Memory B cell (primary cell): ENCODE results near the gene TENM3.

ENCODE experiments used
- ATAC-seq: fragments of 150-1000 bp; cut with Tn5 transposase; 2 replicates; pipeline ENCODE4 v1.10.0; 2021; ENCODE audit warnings: low read depth, mild to moderate bottlenecking, moderate library complexity
- DNase-seq, 2 donors: peaks; one replicate each; pipeline ENCODE4 v3.0.0; 2022; ENCODE audit warnings: low spot score in 2 of 2
- H3K27ac Mint-ChIP-seq: one replicate; pipeline ENCODE4 v1.8.0; 2022; ENCODE audit warnings: mild to moderate bottlenecking, moderate library complexity, mixed read lengths
- H3K27me3 Mint-ChIP-seq: one replicate; pipeline ENCODE4 v1.8.0; 2022; ENCODE audit warnings: mixed read lengths
- H3K36me3 Mint-ChIP-seq: one replicate; pipeline ENCODE4 v1.8.0; 2022; ENCODE audit warnings: mild to moderate bottlenecking, mixed read lengths
- H3K4me1 Mint-ChIP-seq: one replicate; pipeline ENCODE4 v1.8.0; 2022; ENCODE audit warnings: mixed read lengths
- H3K4me3 Mint-ChIP-seq: one replicate; pipeline ENCODE4 v1.8.0; 2022; ENCODE audit warnings: mild to moderate bottlenecking, moderate library complexity, mixed read lengths
- H3K9me3 Mint-ChIP-seq: one replicate; pipeline ENCODE4 v1.8.0; 2022; ENCODE audit warnings: mixed read lengths

TENM3 gene

DNA sequence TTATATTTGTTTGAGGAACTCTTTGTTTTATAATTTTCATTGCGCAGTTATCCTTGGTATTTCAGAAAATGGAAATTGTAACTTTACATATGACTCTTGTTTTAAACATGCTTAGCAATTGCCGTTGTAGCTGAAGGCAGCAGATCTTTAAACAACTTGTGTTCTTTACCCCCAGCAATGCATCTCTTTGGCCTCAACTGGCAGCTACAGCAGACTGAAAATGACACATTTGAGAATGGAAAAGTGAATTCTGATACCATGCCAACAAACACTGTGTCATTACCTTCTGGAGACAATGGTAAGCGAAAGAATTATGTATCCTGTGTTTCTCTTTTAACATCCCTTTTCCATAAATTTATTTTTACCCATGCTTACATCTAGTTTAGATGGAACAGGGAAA is 410.4 kb downstream of the TENM3 start:
- Mint-ChIP-seq H3K36me3 (no peaks in the 10 kb centered on the region), H3K27ac (no peak overlapping the region), H3K4me3 (no peak overlapping the region), H3K27me3 (peaks cover 2% of the 10 kb centered on the region), H3K4me1 (no peaks in the 10 kb centered on the region), H3K9me3 (no peaks in the 10 kb centered on the region)
- DNase-seq: no peak
- ATAC-seq: no peak

GRCh38 chr4:182655340-182655739 is 412.1 kb downstream of the TENM3 start:
- ATAC-seq (no peak), DNase-seq (no peak)
- Mint-ChIP-seq H3K36me3 (no peaks in the 10 kb centered on the region), H3K27ac (no peak overlapping the region), H3K4me3 (no peak overlapping the region), H3K27me3 (peaks cover 2% of the 10 kb centered on the region), H3K9me3 (no peaks in the 10 kb centered on the region), H3K4me1 (no peaks in the 10 kb centered on the region)

DNA sequence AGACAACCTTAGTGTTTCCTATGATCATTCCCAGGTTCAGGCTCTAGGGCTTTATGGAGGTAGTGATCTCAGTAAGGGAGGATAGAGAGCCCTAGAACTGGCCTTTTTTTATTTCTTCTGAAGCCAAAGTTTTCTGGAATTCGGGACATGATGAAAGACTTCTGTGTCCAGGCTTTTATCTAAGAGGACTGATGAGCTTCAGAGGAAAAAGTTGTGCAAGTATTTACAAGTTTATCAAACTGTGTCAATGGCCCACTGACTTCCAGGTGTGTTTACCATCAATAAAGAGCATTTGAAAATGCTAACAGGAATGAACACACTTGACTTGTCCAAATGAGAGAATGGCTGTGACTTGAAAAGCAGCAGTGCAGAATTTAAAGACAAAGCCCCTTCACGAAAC is 419.3 kb downstream of the TENM3 start:
- H3K27ac Mint-ChIP-seq: no peak overlapping the region
- no peak for ATAC-seq
- H3K9me3 Mint-ChIP-seq: no peaks in the 10 kb centered on the region
- no peaks in the 10 kb centered on the region for H3K36me3 Mint-ChIP-seq
- H3K4me1 Mint-ChIP-seq: no peaks in the 10 kb centered on the region
- no peaks in the 10 kb centered on the region for H3K27me3 Mint-ChIP-seq
- H3K4me3 Mint-ChIP-seq: no peak overlapping the region
- DNase-seq: no peak

DNA sequence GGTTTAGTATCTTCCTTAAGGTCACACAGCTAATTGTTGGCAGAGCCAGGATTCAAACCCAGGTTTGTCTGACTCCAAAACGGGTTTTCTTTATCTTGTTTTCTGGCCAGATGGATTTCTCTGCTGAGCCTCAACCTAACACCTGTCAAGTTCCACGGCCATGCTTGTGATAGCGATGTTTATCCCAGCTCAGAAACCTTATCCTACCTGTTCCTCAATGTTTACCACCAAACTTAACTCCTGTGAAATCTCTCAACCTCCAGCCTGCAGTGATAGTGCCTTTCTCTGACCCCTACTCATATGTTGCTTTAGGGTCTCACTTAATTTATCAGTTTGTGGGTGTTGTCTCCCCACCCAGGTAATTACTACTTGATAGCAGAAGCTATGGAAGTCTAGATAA is 428.0 kb downstream of the TENM3 start:
- H3K4me3 Mint-ChIP-seq: no peak overlapping the region
- H3K9me3 Mint-ChIP-seq: peaks cover 1% of the 10 kb centered on the region

GRCh38 chr4:182671749-182672148 is 428.5 kb downstream of the TENM3 start:
- H3K4me3 Mint-ChIP-seq: no peak overlapping the region
- no peak overlapping the region for H3K27ac Mint-ChIP-seq
- H3K4me1 Mint-ChIP-seq: no peaks in the 10 kb centered on the region
- no peaks in the 10 kb centered on the region for H3K27me3 Mint-ChIP-seq
- no peak for DNase-seq
- no peak for ATAC-seq
- no peaks in the 10 kb centered on the region for H3K36me3 Mint-ChIP-seq
- H3K9me3 Mint-ChIP-seq: peaks cover 1% of the 10 kb centered on the region

More for the DNA sequence above, 428.0 kb downstream of the TENM3 start:
- H3K27me3 Mint-ChIP-seq: no peaks in the 10 kb centered on the region
- no peaks in the 10 kb centered on the region for H3K36me3 Mint-ChIP-seq
- DNase-seq: no peak
- ATAC-seq: no peak
- no peak overlapping the region for H3K27ac Mint-ChIP-seq
- no peaks in the 10 kb centered on the region for H3K4me1 Mint-ChIP-seq

DNA sequence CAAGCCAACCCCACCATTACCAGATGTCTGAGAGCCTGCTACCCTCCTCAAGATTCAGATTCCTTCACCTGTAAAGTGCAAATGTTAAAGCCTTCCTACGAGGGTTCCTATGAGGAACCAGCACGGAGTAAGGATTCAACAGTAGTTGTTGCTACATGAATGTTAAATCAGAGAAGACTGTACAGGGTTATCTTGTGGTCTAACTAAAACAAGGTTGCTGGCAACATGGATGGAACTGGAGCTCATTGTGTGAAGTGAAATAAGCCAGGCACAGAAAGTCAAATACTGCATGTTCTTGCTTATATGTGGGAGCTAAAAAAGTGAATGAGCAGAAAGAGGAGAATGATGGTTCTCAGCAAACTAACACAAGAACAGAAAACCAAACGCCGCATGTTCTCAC is 435.4 kb downstream of the TENM3 start:
- H3K36me3 Mint-ChIP-seq: no peaks in the 10 kb centered on the region
- no peaks in the 10 kb centered on the region for H3K27me3 Mint-ChIP-seq
- no peak overlapping the region for H3K4me3 Mint-ChIP-seq
- H3K27ac Mint-ChIP-seq: no peak overlapping the region
- no peak for ATAC-seq
- no peaks in the 10 kb centered on the region for H3K4me1 Mint-ChIP-seq
- H3K9me3 Mint-ChIP-seq: no peaks in the 10 kb centered on the region
- DNase-seq: no peak

DNA sequence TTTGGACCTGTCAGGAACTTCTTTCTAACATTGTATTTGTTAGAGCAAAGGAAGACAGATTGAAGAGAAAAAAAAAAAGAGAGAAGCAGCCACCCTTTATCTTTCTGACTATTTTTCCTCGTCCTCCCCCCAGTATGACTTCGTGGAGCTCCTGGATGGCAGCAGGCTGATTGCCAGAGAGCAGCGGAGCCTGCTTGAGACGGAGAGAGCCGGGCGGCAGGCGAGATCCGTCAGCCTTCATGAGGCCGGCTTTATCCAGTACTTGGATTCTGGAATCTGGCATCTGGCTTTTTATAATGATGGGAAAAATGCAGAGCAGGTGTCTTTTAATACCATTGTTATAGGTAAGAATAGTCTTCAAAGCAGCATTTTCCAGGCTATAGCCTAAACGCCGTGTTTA is 436.3 kb downstream of the TENM3 start:
- no peaks in the 10 kb centered on the region for H3K9me3 Mint-ChIP-seq
- no peak overlapping the region for H3K27ac Mint-ChIP-seq

DNA sequence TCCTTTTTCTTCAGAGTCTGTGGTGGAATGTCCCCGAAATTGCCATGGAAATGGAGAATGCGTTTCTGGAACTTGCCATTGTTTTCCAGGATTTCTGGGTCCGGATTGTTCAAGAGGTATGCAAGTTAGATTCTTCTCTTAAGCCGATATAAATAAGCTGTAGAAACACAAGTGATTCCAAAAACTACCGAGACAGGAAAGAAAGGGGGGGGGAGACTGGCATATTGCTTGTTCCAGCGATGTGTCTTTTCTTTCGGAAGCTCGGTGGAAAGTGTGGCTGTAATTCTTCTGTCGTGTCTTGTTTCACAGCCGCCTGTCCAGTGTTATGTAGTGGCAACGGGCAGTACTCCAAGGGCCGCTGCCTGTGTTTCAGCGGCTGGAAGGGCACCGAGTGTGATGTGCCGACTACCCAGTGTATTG is 437.0 kb downstream of the TENM3 start:
- ATAC-seq (no peak), DNase-seq (no peak)
- Mint-ChIP-seq H3K36me3 (no peaks in the 10 kb centered on the region), H3K4me3 (no peak overlapping the region), H3K4me1 (no peaks in the 10 kb centered on the region), H3K27me3 (no peaks in the 10 kb centered on the region), H3K9me3 (no peaks in the 10 kb centered on the region), H3K27ac (no peak overlapping the region)

More for the DNA sequence above, 436.3 kb downstream of the TENM3 start:
- ATAC-seq (no peak), DNase-seq (no peak)
- Mint-ChIP-seq H3K4me3 (no peak overlapping the region), H3K36me3 (no peaks in the 10 kb centered on the region), H3K27me3 (no peaks in the 10 kb centered on the region), H3K4me1 (no peaks in the 10 kb centered on the region)

DNA sequence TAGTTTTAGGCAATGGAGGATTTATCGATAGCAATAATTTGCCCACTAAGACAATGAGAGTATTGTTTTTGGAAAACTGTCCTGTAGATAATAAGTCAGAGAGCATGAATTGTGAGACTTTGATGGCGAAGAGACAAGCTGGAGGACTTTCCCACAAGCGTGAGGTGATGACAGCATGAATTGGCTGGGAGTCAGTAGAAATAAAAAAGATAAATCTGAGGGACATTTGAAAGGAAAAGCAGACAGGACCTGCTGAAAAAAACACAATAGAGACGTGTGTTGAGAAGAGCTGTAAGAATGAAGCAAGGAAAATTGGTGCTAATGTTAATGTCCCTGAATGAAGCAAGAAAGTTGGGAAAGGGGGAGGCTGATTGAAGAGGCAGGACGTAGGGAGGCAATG is 440.5 kb downstream of the TENM3 start:
- no peaks in the 10 kb centered on the region for H3K27me3 Mint-ChIP-seq
- H3K36me3 Mint-ChIP-seq: no peaks in the 10 kb centered on the region
- DNase-seq (no peak), ATAC-seq (no peak)
- H3K9me3 Mint-ChIP-seq: no peaks in the 10 kb centered on the region
- H3K27ac Mint-ChIP-seq: no peak overlapping the region
- H3K4me3 Mint-ChIP-seq: no peak overlapping the region
- no peaks in the 10 kb centered on the region for H3K4me1 Mint-ChIP-seq

GRCh38 chr4:182684796-182685195 is 441.6 kb downstream of the TENM3 start:
- no peak for DNase-seq
- H3K27ac Mint-ChIP-seq: no peak overlapping the region
- H3K36me3 Mint-ChIP-seq: no peaks in the 10 kb centered on the region
- no peak overlapping the region for H3K4me3 Mint-ChIP-seq
- H3K27me3 Mint-ChIP-seq: no peaks in the 10 kb centered on the region
- no peaks in the 10 kb centered on the region for H3K9me3 Mint-ChIP-seq
- ATAC-seq: no peak
- no peaks in the 10 kb centered on the region for H3K4me1 Mint-ChIP-seq

DNA sequence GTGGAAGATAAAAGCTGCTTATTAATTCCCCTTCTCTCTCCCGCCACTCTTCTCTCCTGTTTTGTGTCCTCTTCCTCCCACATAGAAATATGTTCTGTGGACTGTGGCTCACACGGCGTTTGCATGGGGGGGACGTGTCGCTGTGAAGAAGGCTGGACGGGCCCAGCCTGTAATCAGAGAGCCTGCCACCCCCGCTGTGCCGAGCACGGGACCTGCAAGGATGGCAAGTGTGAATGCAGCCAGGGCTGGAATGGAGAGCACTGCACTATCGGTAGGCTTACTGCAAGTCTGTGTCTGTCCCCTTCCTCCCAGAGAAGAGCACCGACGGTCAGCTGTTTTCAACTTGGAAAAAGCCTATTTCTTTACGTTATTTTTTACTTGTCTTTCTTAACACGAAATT is 444.9 kb downstream of the TENM3 start:
- no peaks in the 10 kb centered on the region for H3K9me3 Mint-ChIP-seq
- DNase-seq (no peak), ATAC-seq (no peak)
- H3K36me3 Mint-ChIP-seq: no peaks in the 10 kb centered on the region
- H3K4me3 Mint-ChIP-seq: no peak overlapping the region
- H3K27ac Mint-ChIP-seq: no peak overlapping the region
- peaks cover 2% of the 10 kb centered on the region for H3K27me3 Mint-ChIP-seq
- no peaks in the 10 kb centered on the region for H3K4me1 Mint-ChIP-seq

- DNase-seq (no peak), ATAC-seq (no peak)
- no peaks in the 10 kb centered on the region for H3K9me3 Mint-ChIP-seq
- no peaks in the 10 kb centered on the region for H3K4me1 Mint-ChIP-seq
- H3K4me3 Mint-ChIP-seq: no peak overlapping the region
- no peak overlapping the region for H3K27ac Mint-ChIP-seq
- peaks cover 4% of the 10 kb centered on the region for H3K27me3 Mint-ChIP-seq
- H3K36me3 Mint-ChIP-seq: no peaks in the 10 kb centered on the region
Measured at GRCh38 chr4:182694551-182694950, 451.3 kb downstream of the TENM3 start.

- no peak for ATAC-seq
- Mint-ChIP-seq H3K4me3 (no peak overlapping the region), H3K27me3 (peaks cover 4% of the 10 kb centered on the region)
Measured at GRCh38 chr4:182695009-182695408, 451.8 kb downstream of the TENM3 start.

DNA sequence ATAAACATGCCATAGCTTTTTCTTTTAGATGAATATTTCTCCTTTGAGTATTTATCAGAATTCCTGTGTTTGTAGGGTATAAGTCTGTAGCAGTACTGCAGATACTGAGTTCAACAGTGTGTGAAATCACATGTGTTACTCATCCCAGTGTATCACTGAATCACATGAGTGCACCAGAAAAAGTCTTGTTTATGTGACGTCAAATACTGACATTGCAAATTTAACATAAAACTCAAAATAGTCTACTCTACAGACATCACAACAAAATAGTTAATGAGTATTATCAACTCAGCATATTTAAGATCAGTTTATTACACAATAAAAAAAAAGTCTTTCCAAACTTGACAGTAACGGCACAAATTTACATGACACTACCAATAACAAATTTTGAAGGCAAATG is 452.6 kb downstream of the TENM3 start:
- no peaks in the 10 kb centered on the region for H3K36me3 Mint-ChIP-seq
- no peaks in the 10 kb centered on the region for H3K9me3 Mint-ChIP-seq
- no peak overlapping the region for H3K27ac Mint-ChIP-seq
- DNase-seq (no peak), ATAC-seq (no peak)
- peaks cover 2% of the 10 kb centered on the region for H3K27me3 Mint-ChIP-seq
- no peaks in the 10 kb centered on the region for H3K4me1 Mint-ChIP-seq
- no peak overlapping the region for H3K4me3 Mint-ChIP-seq

More at GRCh38 chr4:182695009-182695408, 451.8 kb downstream of the TENM3 start:
- DNase-seq: no peak
- H3K9me3 Mint-ChIP-seq: no peaks in the 10 kb centered on the region
- H3K4me1 Mint-ChIP-seq: no peaks in the 10 kb centered on the region
- no peaks in the 10 kb centered on the region for H3K36me3 Mint-ChIP-seq
- no peak overlapping the region for H3K27ac Mint-ChIP-seq

DNA sequence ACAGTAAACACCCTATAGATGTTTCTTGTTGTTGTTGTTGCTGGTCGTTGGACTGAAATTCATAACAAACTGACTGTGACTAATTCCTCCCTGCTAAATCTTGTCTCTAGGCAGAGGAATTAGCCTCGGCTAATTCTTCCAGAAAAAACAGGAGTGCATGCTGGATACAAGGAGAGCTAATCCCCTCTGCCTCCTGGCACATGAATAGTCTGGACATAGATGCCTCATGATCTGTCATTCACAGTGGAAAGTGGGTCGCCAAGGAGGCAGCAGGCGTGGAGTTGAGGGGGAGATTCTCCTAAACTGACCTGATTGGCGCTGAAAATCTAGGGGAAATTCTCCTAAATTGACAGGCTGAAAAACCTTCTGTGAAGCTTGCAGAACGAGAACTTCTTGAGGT is 453.9 kb downstream of the TENM3 start:
- H3K27me3 Mint-ChIP-seq: peaks cover 2% of the 10 kb centered on the region
- ATAC-seq (no peak), DNase-seq (no peak)
- no peaks in the 10 kb centered on the region for H3K36me3 Mint-ChIP-seq
- no peak overlapping the region for H3K27ac Mint-ChIP-seq
- H3K4me3 Mint-ChIP-seq: no peak overlapping the region
- no peaks in the 10 kb centered on the region for H3K4me1 Mint-ChIP-seq
- no peaks in the 10 kb centered on the region for H3K9me3 Mint-ChIP-seq

GRCh38 chr4:182698212-182698611 is 455.0 kb downstream of the TENM3 start:
- H3K4me1 Mint-ChIP-seq: no peaks in the 10 kb centered on the region
- ATAC-seq: no peak
- no peak for DNase-seq

More at GRCh38 chr4:182698212-182698611, 455.0 kb downstream of the TENM3 start:
- peaks cover 2% of the 10 kb centered on the region for H3K27me3 Mint-ChIP-seq
- H3K27ac Mint-ChIP-seq: no peak overlapping the region
- no peaks in the 10 kb centered on the region for H3K9me3 Mint-ChIP-seq
- H3K4me3 Mint-ChIP-seq: no peak overlapping the region
- no peaks in the 10 kb centered on the region for H3K36me3 Mint-ChIP-seq
